ENCODE data around the gene PI16.

Gene PI16

GRCh38 chr6:36912586-36912985, 42.0 kb upstream of the PI16 start:
- DNase-seq (ENCODE audit: low read depth), result peak; percentile 94
- H3K4me3 ChIP-seq (ENCODE audit: low read depth, low read length), result no peak overlapping the region
- TF ChIP-seq CTCF (conservative IDR thresholded peaks at IDR 0.05; ENCODE audit: low read depth, low read length), result peak; percentile 40

GRCh38 chr6:36913082-36913481, 41.5 kb upstream of the PI16 start:
- no peak for TF ChIP-seq CTCF (conservative IDR thresholded peaks at IDR 0.05; ENCODE audit: low read depth, low read length)
- no peak overlapping the region for H3K4me3 ChIP-seq (ENCODE audit: low read depth, low read length)
- no peak for DNase-seq (ENCODE audit: low read depth)

- peak; percentile 63 for DNase-seq (ENCODE audit: low read depth)
- peak; percentile 55 for TF ChIP-seq CTCF (conservative IDR thresholded peaks at IDR 0.05; ENCODE audit: low read depth, low read length)
- H3K4me3 ChIP-seq (ENCODE audit: low read depth, low read length), result no peak overlapping the region
These were observed 40.2 kb upstream of the PI16 start for GRCh38 chr6:36914227-36914794.

GRCh38 chr6:36915599-36915998, 38.9 kb upstream of the PI16 start:
- DNase-seq (ENCODE audit: low read depth), result peak; percentile 51
- TF ChIP-seq CTCF (conservative IDR thresholded peaks at IDR 0.05; ENCODE audit: low read depth, low read length), result no peak
- H3K4me3 ChIP-seq (ENCODE audit: low read depth, low read length), result no peak overlapping the region

- no peak for DNase-seq (ENCODE audit: low read depth)
- no peak for TF ChIP-seq CTCF (conservative IDR thresholded peaks at IDR 0.05; ENCODE audit: low read depth, low read length)
- no peak overlapping the region for H3K4me3 ChIP-seq (ENCODE audit: low read depth, low read length)
These were observed 38.4 kb upstream of the PI16 start for GRCh38 chr6:36916126-36916525.

GRCh38 chr6:36917541-36918193, 36.9 kb upstream of the PI16 start:
- no peak for TF ChIP-seq CTCF (conservative IDR thresholded peaks at IDR 0.05; ENCODE audit: low read depth, low read length)
- no peak overlapping the region for H3K4me3 ChIP-seq (ENCODE audit: low read depth, low read length)
- peak; percentile 48 for DNase-seq (ENCODE audit: low read depth)

GRCh38 chr6:36920049-36920448, 34.5 kb upstream of the PI16 start:
- no peak overlapping the region for H3K4me3 ChIP-seq (ENCODE audit: low read depth, low read length)
- no peak for DNase-seq (ENCODE audit: low read depth)
- TF ChIP-seq CTCF (conservative IDR thresholded peaks at IDR 0.05; ENCODE audit: low read depth, low read length), result no peak

All from choroid plexus epithelial cell (primary cell).